KMS-11 (cell line): ENCODE measurements around the gene CHD5.

Experiments
- H2AFZ ChIP-seq: fragments of 200-600 bp; sonication (generic); 2 replicates; pipeline ENCODE4 v1.6.1; 2016; ENCODE audit warnings: antibody characterized with exemption, mixed run types, low read depth
- H3K27ac ChIP-seq: fragments of 200-600 bp; sonication (generic); 2 replicates; pipeline ENCODE4 v1.6.1; 2016; ENCODE audit warnings: mild to moderate bottlenecking, mixed run types
- H3K27me3 ChIP-seq: fragments of 200-600 bp; sonication (generic); 2 replicates; pipeline ENCODE4 v1.6.1; 2017; ENCODE audit warnings: mild to moderate bottlenecking, low read depth, mixed run types, moderate library complexity; ENCODE audit not compliant: insufficient read depth
- H3K36me3 ChIP-seq: fragments of 200-600 bp; sonication (generic); 2 replicates; pipeline ENCODE4 v1.6.1; 2017; ENCODE audit warnings: mild to moderate bottlenecking, mixed run types; ENCODE audit not compliant: insufficient read depth
- H3K4me1 ChIP-seq: fragments of 200-600 bp; sonication (generic); 2 replicates; pipeline ENCODE4 v1.6.1; 2016; ENCODE audit warnings: mild to moderate bottlenecking, low read depth, mixed run types; ENCODE audit not compliant: poor library complexity, severe bottlenecking
- H3K4me2 ChIP-seq: fragments of 200-600 bp; sonication (generic); 2 replicates; pipeline ENCODE4 v1.7.0; 2016; ENCODE audit warnings: mild to moderate bottlenecking, mixed run types
- H3K4me3 ChIP-seq: fragments of 200-600 bp; sonication (generic); IDR thresholded peaks from 2 replicates; pipeline ENCODE4 v1.6.1; 2017; ENCODE audit warnings: low read depth, low read length, mixed read lengths; ENCODE audit not compliant: insufficient read depth
- H3K79me2 ChIP-seq: fragments of 200-600 bp; sonication (generic); 2 replicates; pipeline ENCODE4 v1.6.1; 2016; ENCODE audit warnings: low read depth, mixed run types; ENCODE audit not compliant: insufficient read depth
- H3K9ac ChIP-seq: fragments of 200-600 bp; sonication (generic); 2 replicates; pipeline ENCODE4 v1.6.1; 2016; ENCODE audit warnings: mild to moderate bottlenecking, mixed run types
- H4K20me1 ChIP-seq: fragments of 200-600 bp; sonication (generic); 2 replicates; pipeline ENCODE4 v1.6.1; 2016; ENCODE audit warnings: mild to moderate bottlenecking, mixed run types; ENCODE audit not compliant: insufficient read depth
- CTCF ChIP-seq: fragments of 200-600 bp; sonication (generic); conservative IDR thresholded peaks from 2 replicates; pipeline ENCODE4 v1.6.1; 2017; ENCODE audit warnings: low read depth, mild to moderate bottlenecking, antibody characterized with exemption, low read length, moderate library complexity, mixed read lengths

The CHD5 gene

GRCh38 chr1:6199298-6200187 is 19.4 kb upstream of the CHD5 start, which contains the start of gene RPL22:
TSS of gene RPL22 (minus strand) at chr1:6199595. CDS start at chr1:6199573, 22 bp downstream.
- peak within 1 kb of the TSS; percentile 76 for H3K27ac ChIP-seq
- peaks cover 13% of the 10 kb centered on the region; the same call in 1 of the 2 replicates for H3K36me3 ChIP-seq
- H4K20me1 ChIP-seq = peaks cover 11% of the 10 kb centered on the region; the same call in 1 of the 2 replicates
- no peak for TF ChIP-seq CTCF
- peak within 1 kb of the TSS; percentile 69 for H2AFZ ChIP-seq
- peak within 1 kb of the TSS; percentile 96 for H3K9ac ChIP-seq
- H3K4me1 ChIP-seq = peaks cover 31% of the 10 kb centered on the region
- peak within 1 kb of the TSS; percentile 98 for H3K4me3 ChIP-seq
- peak within 1 kb of the TSS; percentile 93 for H3K4me2 ChIP-seq
- H3K79me2 ChIP-seq = peaks cover 49% of the 10 kb centered on the region
- H3K27me3 ChIP-seq = no peaks in the 10 kb centered on the region

- Histone ChIP-seq H2AFZ (peak overlapping the region; percentile 45; the same call in 1 of the 2 replicates), H3K9ac (peak overlapping the region; percentile 96), H4K20me1 (peaks cover 11% of the 10 kb centered on the region; the same call in 1 of the 2 replicates), H3K36me3 (peaks cover 21% of the 10 kb centered on the region; the same call in 1 of the 2 replicates), H3K79me2 (peaks cover 56% of the 10 kb centered on the region), H3K4me1 (peaks cover 31% of the 10 kb centered on the region), H3K27ac (peak overlapping the region; percentile 76), H3K4me2 (peak overlapping the region; percentile 93), H3K4me3 (peak overlapping the region; percentile 98), H3K27me3 (no peaks in the 10 kb centered on the region)
- TF ChIP-seq CTCF = no peak
Observed at GRCh38 chr1:6198646-6199297, 18.7 kb upstream of the CHD5 start.

- Histone ChIP-seq H3K4me3 (peak overlapping the region; percentile 98), H3K79me2 (peaks cover 65% of the 10 kb centered on the region), H2AFZ (no peak overlapping the region), H4K20me1 (peaks cover 15% of the 10 kb centered on the region; the same call in 1 of the 2 replicates), H3K4me1 (peaks cover 31% of the 10 kb centered on the region), H3K27ac (peak overlapping the region; percentile 76; the same call in 1 of the 2 replicates), H3K36me3 (peaks cover 30% of the 10 kb centered on the region; the same call in 1 of the 2 replicates), H3K4me2 (peak overlapping the region; percentile 93), H3K9ac (peak overlapping the region; percentile 96; the same call in 1 of the 2 replicates), H3K27me3 (no peaks in the 10 kb centered on the region)
- no peak for TF ChIP-seq CTCF
Observed at GRCh38 chr1:6197746-6198427, 17.8 kb upstream of the CHD5 start.

- no peak overlapping the region for H3K4me2 ChIP-seq
- H3K4me3 ChIP-seq = no peak overlapping the region
- no peak overlapping the region for H3K9ac ChIP-seq
- H3K27ac ChIP-seq = no peak overlapping the region
- H3K79me2 ChIP-seq = peaks cover 93% of the 10 kb centered on the region
- peaks cover 52% of the 10 kb centered on the region; the same call in 1 of the 2 replicates for H3K36me3 ChIP-seq
- peaks cover 7% of the 10 kb centered on the region for H3K4me1 ChIP-seq
- H4K20me1 ChIP-seq = peaks cover 40% of the 10 kb centered on the region
- no peak overlapping the region for H2AFZ ChIP-seq
- H3K27me3 ChIP-seq = no peaks in the 10 kb centered on the region
- TF ChIP-seq CTCF = no peak
Observed at GRCh38 chr1:6191968-6192367, 11.8 kb upstream of the CHD5 start.
